Measurements from ENCODE around the gene ETV4. TPM values are rescaled to one million over a fixed set of nuclear protein-coding genes. Genes with fewer than 3 reads are reported as not detected.

Gene ETV4
- total RNA-seq, 1 donor from 2014 or later: 0.48 TPM

GRCh38 chr17:43547189-43547550 lies 1.0 kb upstream of the ETV4 start:
- no peak for DNase-seq (ENCODE audit: low spot score)

DNA sequence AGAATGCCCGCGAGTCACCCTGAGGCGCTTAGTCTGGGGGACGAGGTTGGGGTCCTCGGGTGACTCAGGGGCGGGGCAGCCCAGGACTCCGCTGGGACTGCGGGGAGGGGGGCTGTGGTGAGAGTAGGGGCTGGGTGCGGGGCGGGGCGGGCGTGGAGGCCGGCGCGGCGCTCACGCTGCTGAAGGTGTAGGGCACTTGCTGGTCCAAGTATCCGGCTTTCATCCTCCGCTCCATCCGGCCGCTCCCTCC lies 832 bp downstream of the ETV4 start:
- DNase-seq (ENCODE audit: low spot score): no peak

DNA sequence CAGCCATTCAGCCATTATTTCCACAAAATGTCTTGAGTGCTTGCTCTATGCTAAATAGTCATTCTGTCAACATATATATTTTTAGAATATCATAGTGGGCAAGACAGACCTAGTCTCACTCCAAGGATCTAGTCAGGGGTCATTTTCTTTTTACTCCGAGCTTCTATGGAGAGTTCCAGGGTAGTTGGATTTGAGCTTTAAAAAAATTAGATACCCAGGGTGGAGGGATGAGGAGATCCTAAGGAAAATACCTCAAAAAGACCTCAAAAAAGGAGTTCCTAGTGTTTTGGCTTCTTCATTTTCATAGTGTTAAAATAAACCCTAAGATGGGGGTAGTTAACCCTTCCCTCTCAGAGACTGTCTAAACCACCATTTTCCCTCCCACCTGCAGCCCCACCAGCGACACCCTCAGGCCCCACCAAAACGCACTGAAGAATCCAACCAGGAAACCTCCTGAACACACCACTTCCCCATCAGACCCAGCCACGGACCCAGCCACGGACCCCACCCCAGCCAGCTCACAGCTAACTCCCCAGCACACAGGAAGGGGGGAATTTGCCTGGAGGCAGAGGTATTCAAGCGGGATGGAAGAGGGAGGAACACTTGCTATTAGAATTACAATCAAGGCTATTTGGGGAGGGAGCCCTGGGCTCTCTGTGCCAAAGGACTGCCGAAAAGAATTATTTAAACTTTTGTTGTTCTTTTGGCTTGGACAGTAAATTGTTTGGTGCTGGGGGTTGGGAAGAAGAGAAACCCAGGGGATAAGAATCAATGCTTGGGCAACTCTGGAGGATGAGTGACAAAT lies 2.2 kb downstream of the ETV4 start:
- no peak for DNase-seq (ENCODE audit: low spot score)

- no peak for DNase-seq (ENCODE audit: low spot score)
Observed at GRCh38 chr17:43543300-43543699, 2.8 kb downstream of the ETV4 start.

DNA sequence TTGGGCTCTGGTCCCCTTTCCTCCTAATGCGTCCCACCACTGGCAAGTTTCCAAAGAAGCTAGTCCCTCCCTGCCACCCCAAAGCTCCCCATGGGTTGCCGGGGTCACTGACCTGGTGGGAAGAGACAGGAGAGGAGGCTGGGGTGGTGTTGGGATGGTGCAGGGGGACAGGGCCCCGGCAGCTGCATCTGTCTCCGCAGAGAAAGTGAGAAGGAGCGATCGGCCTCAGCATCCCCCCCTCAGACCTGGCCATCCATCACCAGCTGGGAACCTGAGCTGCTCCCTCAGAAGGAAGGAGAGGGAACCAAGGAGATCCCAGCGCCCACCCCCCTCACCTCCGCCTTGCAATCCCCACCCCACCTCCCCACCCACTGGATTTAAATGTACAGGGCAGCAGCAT lies 3.3 kb downstream of the ETV4 start:
- DNase-seq (ENCODE audit: low spot score): no peak

DNA sequence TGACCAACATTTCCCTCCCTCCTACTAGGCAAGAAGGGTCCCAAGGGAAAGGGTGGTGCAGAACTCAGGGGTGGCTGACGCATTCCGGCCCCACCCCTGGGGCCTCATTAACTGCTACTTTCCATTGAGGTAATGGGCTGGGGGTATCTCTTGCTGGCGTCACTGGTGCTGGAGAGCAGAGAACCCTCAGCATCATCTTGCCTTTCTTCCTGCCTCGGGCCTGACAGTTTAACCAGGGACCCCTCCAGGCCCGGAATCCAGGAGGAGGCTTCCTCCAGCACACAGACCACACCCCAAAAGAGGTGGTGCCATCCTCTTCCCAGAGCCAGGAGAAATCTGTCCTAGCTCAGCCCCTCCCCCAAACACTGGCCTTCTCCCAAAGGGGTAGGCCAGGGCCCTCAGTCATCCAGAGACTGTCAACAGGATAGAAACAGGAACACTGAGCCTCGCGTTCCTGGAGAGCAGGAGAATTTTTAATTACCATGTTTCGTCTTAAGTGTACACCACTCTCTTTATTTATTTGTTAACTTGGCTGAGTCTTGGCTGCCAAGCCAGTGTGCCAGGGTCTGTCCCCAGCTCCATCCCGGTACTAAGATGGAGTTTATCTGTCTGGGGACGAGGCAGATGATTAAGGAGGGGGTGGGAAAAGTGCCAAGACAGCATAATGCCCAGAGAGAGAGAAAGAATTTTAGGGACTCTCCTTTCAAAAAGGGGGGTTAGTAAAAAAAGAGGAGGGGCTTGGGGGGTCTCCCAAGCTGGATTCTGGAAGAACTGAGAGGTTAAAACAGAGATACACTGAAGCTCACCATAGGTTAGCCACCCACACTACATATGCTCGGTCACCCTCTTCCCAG lies 5.1 kb downstream of the ETV4 start:
- DNase-seq (ENCODE audit: low spot score): no peak

- no peak for DNase-seq (ENCODE audit: low spot score)
Observed at GRCh38 chr17:43536236-43536992, 9.7 kb downstream of the ETV4 start.

DNA sequence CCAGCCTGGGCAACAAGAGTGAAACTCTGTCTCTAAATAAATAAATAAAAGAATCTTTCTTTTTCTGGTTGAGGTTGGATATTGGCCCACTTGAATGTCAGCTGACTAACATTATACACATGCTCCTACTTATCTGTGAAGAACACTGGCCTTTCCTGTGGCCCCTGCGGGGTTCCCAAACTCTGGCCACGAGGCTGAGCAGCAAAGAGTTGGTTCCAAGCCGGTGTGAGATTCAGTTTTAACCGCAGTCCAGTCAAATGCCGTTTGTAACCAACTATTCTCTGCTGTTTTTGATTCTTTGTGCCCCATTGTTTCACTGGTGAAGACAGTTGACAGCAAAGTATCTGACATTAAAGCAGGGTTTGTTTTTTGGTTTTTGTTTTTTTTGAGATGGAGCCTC lies 11.2 kb downstream of the ETV4 start:
- no peak for DNase-seq (ENCODE audit: low spot score)

- no peak for DNase-seq (ENCODE audit: low spot score)
Observed at GRCh38 chr17:43533699-43534098, 12.4 kb downstream of the ETV4 start.

GRCh38 chr17:43532581-43532980 lies 13.6 kb downstream of the ETV4 start:
- DNase-seq (ENCODE audit: low spot score): no peak

GRCh38 chr17:43531955-43532354 lies 14.2 kb downstream of the ETV4 start:
- no peak for DNase-seq (ENCODE audit: low spot score)

- DNase-seq (ENCODE audit: low spot score): no peak
Observed at GRCh38 chr17:43531082-43531378, 15.1 kb downstream of the ETV4 start.

- DNase-seq (ENCODE audit: low spot score): no peak
Observed at GRCh38 chr17:43530288-43531081, 15.7 kb downstream of the ETV4 start.

- DNase-seq (ENCODE audit: low spot score): no peak
Observed at GRCh38 chr17:43529947-43530287, 16.2 kb downstream of the ETV4 start.

GRCh38 chr17:43528988-43529814 lies 16.9 kb downstream of the ETV4 start:
- no peak for DNase-seq (ENCODE audit: low spot score)

DNA sequence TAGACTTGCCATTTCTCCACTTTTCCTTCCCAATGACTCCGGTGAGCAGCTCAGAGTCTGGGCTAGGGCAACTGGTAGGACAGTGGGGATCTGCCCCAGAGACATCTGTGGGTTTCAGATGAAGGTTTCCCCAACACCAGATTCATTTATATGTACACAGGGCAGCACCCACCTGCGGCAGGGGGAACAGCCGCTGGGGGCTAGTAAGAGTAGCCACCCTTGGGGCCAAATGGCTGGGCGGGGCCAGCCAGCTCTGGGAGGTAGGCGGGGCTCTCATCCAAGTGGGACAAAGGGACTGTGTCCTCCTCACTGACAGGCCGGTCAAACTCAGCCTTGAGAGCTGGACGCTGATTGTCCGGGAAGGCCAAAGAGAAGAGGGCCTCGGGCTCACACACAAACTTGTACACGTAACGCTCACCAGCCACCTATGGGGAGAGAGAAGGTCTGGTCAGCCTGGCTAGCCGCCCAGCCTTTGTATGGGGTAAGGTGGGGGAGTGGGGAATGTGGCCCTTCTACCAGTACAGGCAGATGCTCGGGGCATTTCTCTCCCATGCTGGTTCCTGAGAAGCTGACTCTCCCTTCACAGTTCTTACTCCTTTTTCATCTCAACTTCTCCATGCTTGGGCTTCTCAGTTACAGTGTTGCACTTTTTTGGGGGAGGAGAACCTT lies 17.7 kb downstream of the ETV4 start:
- no peak for DNase-seq (ENCODE audit: low spot score)

GRCh38 chr17:43526886-43527648 lies 19.1 kb downstream of the ETV4 start:
- DNase-seq (ENCODE audit: low spot score): no peak

- no peak for DNase-seq (ENCODE audit: low spot score)
Observed at GRCh38 chr17:43524945-43525575, 21.1 kb downstream of the ETV4 start.

DNA sequence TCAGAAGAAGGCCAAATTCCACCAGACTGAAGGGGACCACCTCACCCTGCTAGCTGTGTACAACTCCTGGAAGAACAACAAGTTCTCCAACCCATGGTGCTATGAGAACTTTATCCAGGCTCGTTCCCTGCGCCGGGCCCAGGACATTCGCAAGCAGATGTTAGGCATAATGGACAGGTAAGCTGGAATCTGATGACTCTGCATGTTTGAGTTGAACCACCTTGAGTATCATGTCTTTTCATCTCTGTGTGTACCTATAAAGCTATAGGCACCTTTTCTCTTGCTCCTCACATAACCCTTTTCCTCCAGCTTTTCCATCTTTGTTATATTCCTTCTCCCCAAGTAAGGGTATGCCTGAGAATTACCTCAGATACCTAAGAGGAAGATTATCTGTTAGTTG lies 24.8 kb downstream of the ETV4 start:
- peak; percentile 28 for DNase-seq (ENCODE audit: low spot score)

Data from mesenteric fat pad (tissue), 1 donor.